Activated CD8-positive, alpha-beta T cell treated with anti-CD3 and anti-CD28 coated beads for 36 hours (primary cell): ENCODE data around the gene NUDT1. TPM values are rescaled to one million over a fixed set of nuclear protein-coding genes. Genes with fewer than 3 reads are reported as not detected.

Source experiments
- ATAC-seq: fragments of 200-7000 bp; cut with Tn5 transposase; one replicate; pipeline ENCODE4 v1.10.0; 2021; ENCODE audit warnings: mild to moderate bottlenecking, moderate library complexity
- CTCF ChIA-PET: fragments of 350-600 bp; sonication (Branson Sonifier 250); formaldehyde crosslinking; loops from one replicate; lab custom pipeline; 2021; ENCODE audit warnings: antibody characterized with exemption; lab: Charles Lee
- POLR2A ChIA-PET: fragments of 350-600 bp; sonication (Branson Sonifier 250); formaldehyde crosslinking; loops from one replicate; lab custom pipeline; 2021; ENCODE audit warnings: antibody characterized with exemption; lab: Charles Lee
- DNase-seq: peaks from one replicate; pipeline ENCODE4 v3.0.0-alpha.2; 2020
- H3K27ac Mint-ChIP-seq: one replicate; pipeline ENCODE4 v1.8.0; 2021; ENCODE audit warnings: mild to moderate bottlenecking, mixed read lengths
- H3K27me3 Mint-ChIP-seq: one replicate; pipeline ENCODE4 v1.8.0; 2021; ENCODE audit warnings: mixed read lengths
- H3K36me3 Mint-ChIP-seq: one replicate; pipeline ENCODE4 v1.8.0; 2021; ENCODE audit warnings: low read depth, mixed read lengths
- H3K4me1 Mint-ChIP-seq: one replicate; pipeline ENCODE4 v1.8.0; 2021; ENCODE audit warnings: low read depth, mixed read lengths
- H3K4me3 Mint-ChIP-seq: one replicate; pipeline ENCODE4 v1.8.0; 2021; ENCODE audit warnings: mild to moderate bottlenecking, moderate library complexity, mixed read lengths
- H3K9me3 Mint-ChIP-seq: one replicate; pipeline ENCODE4 v1.8.0; 2021; ENCODE audit warnings: mixed read lengths
- intact Hi-C: fragments of 100-400 bp; cut with micrococcal nuclease; formaldehyde crosslinking; loops from one replicate; pipeline ENCODE4 v1.10.0; 2022
- total RNA-seq, 2 experiments: library from RNA; stranded (reverse); gene quantifications; one replicate each; pipeline ENCODE4 v1.2.3, GENCODE V29; 2021
- TF ChIP-seq, protein P1 (sequence below): fragments of 200-600 bp; IDR thresholded peaks from one replicate; pipeline ENCODE4 v1.8.0; 2022; ENCODE audit warnings: antibody characterized with exemption, mild to moderate bottlenecking

NUDT1 gene
- total RNA-seq, 2 experiments from 2014 or later: 90.2 to 93.9 TPM

DNA sequence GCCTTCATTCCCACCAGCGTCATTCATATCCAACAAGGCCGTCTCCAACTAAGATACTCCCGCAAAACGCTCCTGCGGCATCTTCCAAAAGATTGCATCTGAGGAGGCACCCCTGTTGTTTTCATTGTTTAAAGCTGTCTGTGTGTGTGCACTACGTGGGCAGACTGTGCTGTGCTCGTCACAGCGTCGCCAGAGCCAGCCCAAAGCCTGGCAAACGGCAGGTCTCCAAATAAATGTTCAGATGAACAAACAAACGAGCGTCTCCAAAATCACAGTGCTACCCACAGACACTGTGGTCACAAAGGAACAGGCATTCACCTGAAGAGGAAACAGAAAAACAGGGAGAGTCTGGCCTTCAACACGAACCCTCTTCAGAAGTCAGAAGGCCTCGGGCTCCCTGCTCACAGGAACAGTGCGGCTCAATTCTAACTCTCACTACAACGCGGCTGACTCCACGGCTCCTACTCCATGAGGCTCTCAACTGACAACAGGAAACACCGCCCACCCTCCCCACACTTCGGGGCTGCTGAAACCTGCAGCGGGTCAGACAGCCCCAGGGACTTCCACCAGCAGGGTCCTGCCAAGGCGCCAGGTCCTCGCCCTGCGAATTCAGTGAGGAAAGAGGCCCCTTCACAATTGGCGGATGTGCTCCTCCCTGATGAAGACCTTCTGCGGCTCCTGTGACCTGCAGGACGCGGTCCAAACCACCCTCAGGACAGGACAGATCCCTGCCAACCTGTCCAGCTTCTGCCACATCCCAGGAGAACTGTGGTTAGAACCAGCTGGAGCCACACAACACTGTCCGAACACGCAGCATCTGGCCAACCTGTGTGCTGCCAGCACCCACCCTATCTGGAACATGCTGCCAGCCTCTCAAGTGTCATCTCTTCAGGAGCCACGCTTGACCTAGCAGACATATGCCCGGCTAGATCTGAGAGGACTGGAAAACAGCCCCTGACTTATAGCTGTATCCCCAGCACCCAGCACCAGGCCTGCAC, 45.3 kb upstream of the NUDT1 start:
- peaks cover 2% of the 10 kb centered on the region for H3K9me3 Mint-ChIP-seq
- no peaks in the 10 kb centered on the region for H3K27me3 Mint-ChIP-seq
- peaks cover 27% of the 10 kb centered on the region for H3K36me3 Mint-ChIP-seq
- ChIA-PET POLR2A (no interaction called here), CTCF (interaction anchor here (0.9 to 2.3 kb wide), 2 partner anchors 13 to 151 kb away, joined by 3 to 6 read pairs; no protein-coding TSS in a partner anchor)
- TF ChIP-seq, protein P1, sequence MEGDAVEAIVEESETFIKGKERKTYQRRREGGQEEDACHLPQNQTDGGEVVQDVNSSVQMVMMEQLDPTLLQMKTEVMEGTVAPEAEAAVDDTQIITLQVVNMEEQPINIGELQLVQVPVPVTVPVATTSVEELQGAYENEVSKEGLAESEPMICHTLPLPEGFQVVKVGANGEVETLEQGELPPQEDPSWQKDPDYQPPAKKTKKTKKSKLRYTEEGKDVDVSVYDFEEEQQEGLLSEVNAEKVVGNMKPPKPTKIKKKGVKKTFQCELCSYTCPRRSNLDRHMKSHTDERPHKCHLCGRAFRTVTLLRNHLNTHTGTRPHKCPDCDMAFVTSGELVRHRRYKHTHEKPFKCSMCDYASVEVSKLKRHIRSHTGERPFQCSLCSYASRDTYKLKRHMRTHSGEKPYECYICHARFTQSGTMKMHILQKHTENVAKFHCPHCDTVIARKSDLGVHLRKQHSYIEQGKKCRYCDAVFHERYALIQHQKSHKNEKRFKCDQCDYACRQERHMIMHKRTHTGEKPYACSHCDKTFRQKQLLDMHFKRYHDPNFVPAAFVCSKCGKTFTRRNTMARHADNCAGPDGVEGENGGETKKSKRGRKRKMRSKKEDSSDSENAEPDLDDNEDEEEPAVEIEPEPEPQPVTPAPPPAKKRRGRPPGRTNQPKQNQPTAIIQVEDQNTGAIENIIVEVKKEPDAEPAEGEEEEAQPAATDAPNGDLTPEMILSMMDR: no peak
- ATAC-seq: no peak
- DNase-seq: peak; percentile 23
- H3K27ac Mint-ChIP-seq: no peak overlapping the region
- no peak overlapping the region for H3K4me3 Mint-ChIP-seq
- intact Hi-C loops: no loop called here
- peaks cover 4% of the 10 kb centered on the region for H3K4me1 Mint-ChIP-seq

DNA sequence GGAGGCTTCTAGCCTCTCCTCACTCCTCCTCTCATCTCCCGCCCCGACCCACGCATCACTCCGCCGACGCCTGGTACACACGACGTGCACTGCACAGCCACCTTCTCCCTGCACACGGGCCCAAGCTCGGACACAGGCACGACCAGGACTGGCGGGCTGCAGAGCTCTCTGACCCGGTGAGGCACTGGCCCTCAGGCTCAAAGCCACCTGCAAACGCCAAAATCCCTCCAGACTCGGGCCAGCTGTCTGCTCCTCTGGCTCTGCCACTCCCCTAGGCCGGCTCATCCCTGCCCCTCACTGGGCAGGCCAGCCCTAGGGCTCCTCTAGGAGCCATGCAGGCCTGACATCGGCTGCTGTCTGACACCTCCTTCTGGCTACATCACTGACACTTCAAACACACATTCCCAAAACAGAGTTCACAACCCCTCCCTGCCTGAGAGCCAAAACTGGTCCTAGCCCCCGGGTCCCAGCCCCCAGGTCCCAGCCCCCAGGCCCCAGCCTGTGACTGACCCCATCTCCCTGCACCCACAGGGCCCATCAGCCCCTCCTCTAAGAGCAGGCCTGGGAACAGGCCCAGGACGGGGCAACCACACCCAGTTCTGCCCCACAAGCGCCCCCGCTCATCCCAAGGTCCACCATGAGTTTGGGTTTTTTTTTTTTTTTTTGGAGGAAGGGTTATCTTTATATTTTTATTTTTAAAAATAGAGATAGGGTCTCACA, 44.4 kb upstream of the NUDT1 start:
- POLR2A ChIA-PET: no interaction called here
- ATAC-seq: no peak
- H3K4me3 Mint-ChIP-seq: no peak overlapping the region
- H3K27ac Mint-ChIP-seq: no peak overlapping the region
- intact Hi-C loops: no loop called here
- TF ChIP-seq, protein P1: no peak
- CTCF ChIA-PET: no interaction called here
- no peak for DNase-seq
- peaks cover 2% of the 10 kb centered on the region for H3K9me3 Mint-ChIP-seq
- peaks cover 4% of the 10 kb centered on the region for H3K4me1 Mint-ChIP-seq
- no peaks in the 10 kb centered on the region for H3K27me3 Mint-ChIP-seq
- H3K36me3 Mint-ChIP-seq: peaks cover 25% of the 10 kb centered on the region

DNA sequence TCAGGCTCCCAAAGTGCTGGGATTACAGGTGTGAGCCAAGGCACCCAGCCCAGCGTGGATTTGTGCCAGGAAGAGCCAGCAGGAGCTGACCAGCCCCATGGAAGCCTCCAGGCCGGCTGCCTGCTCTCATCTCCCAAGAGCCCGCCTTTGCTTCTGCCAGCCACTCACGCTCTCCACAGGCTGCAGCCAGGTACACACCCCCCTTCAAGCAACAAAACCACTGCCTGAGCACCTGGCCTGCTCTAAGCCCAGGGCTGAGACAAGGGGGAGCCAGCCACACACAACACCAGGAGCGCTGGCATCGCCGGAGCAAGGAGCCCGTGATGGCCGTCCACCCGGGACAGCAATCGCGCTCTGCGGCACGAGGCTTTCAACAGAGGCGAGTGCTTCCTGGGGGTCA, 43.8 kb upstream of the NUDT1 start:
- intact Hi-C loops: no loop called here
- no peak overlapping the region for H3K27ac Mint-ChIP-seq
- peaks cover 4% of the 10 kb centered on the region for H3K4me1 Mint-ChIP-seq
- ChIA-PET POLR2A (no interaction called here), CTCF (no interaction called here)
- DNase-seq: no peak
- no peak for ATAC-seq
- H3K9me3 Mint-ChIP-seq: peaks cover 2% of the 10 kb centered on the region
- TF ChIP-seq, protein P1: no peak
- peaks cover 25% of the 10 kb centered on the region for H3K36me3 Mint-ChIP-seq
- no peak overlapping the region for H3K4me3 Mint-ChIP-seq
- no peaks in the 10 kb centered on the region for H3K27me3 Mint-ChIP-seq

DNA sequence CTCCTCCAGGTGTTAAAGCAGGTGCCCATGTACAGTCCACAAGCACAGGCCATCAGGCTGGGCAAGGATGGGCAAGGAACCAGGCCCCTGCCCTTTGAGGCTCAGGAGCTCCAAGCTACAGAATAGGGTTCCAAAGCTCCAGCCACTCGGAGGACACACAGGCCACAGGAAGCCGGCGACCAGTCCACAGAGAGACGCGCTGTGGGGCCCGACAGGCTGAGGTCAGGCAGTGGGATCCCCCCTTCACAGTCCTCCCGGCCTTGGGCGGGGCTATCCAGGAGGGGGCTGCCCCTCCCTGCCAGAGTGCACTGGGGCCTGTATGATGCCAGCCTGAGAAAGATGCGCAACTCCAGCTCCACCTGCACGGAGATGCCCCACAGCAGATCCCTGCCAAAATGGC, 43.3 kb upstream of the NUDT1 start:
- intact Hi-C loops: no loop called here

More for the DNA sequence above, 43.3 kb upstream of the NUDT1 start:
- Mint-ChIP-seq H3K27ac (no peak overlapping the region), H3K4me1 (peaks cover 4% of the 10 kb centered on the region), H3K4me3 (no peak overlapping the region), H3K9me3 (peaks cover 2% of the 10 kb centered on the region), H3K27me3 (no peaks in the 10 kb centered on the region), H3K36me3 (peaks cover 25% of the 10 kb centered on the region)
- DNase-seq (no peak), ATAC-seq (no peak)
- POLR2A ChIA-PET: no interaction called here
- CTCF ChIA-PET: no interaction called here
- TF ChIP-seq, protein P1: no peak
